ENCODE measurements around the gene PNPLA5.
A peak's percentile ranks its signal among the peaks of the same experiment; 100 is the strongest.

PNPLA5 gene

DNA sequence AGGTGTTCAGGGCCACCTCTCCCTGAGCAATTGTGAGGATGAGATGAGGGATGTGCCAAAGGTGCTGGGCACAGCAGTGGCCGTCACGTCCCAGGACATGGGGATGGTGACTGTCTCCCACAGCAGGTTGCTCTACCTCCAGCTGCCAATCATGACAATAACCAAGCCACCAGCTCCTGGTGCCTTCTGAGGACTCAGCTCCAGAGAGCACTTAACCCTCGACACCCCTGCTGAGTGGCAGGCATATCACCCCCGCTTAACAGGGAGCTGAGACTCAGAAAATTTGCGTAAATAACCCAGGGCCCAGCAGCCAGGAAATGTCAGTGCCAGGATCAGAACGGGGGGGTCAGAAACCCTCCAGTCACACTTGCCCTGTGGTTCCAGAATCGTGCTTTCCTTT, 8.4 kb upstream of the PNPLA5 start:
- no peak for DNase-seq

DNA sequence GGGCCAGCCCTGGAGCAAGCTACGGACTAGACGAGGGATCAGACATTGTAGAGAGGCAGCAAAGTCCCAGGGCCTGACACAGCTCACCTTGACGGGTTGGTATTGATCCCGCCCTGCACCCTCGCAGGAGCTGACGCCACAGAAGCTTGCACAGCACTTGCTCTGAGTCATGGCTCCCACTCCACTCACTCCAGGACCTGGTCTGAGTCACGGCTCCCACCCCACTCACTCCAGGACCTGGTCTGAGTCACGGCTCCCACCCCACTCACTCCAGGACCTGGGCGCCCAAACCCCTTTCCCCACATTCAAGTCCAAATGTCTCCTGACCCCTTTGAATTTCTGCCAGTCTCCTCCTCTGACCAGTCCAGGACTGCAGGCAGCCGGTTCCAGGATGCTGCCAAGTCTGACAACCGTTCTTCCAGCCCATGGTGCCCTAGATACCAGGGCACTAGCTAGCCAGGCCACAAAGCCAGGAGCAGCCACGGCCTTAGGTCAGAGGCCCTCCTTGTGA, 6.0 kb upstream of the PNPLA5 start:
- peak; percentile 74 for DNase-seq

DNA sequence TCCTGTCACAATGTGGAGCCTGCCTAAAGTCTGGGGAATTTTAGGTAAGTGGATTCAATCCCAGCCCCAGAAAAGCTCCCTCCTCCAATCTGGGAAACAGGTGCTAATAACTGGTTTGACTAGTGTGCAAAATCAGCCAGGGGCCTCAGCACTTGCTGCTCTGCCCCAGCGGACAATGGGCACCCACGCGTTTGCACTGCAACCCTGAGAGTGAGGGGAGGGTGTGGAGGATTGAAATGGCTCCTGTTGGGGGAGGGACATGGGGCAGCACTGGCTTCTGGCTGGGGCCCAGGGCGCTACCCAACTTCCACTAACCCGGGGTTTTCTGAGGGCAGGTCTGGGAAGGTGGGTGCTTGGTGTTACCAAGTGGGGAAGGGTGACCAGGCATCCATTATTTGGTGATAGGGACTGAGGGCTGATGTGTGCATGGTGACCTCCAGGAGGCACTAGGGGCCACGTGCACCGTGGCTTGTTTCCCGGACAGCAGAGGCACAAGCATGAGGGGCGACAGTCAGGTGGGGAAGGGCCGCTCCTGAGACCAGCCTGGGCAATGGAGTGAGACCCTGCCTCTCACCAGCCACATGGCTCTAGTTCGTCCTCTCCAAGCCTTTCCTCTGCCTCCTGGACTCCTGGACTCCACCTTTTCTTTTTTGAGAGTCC, 4.3 kb upstream of the PNPLA5 start:
- no peak for DNase-seq

DNA sequence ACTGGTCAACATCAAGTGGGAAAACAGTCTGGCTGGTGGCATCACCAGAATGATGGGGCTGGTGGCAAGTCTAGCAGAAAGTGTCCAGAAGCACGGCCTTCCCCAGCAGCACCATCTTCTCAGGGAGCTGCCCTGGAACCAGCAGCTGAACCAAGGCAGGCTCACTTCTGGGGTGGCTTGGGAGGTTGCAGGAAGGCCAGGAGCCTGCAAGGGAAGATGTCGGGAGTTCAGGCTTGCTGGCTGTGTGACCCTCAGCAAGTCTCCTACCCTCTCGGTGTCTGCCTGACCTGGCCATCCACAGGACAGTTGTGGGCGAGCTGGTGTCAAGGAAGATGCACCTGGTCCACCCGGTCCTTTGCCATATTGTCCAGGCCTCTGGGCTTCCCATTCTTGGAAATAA, 2.3 kb upstream of the PNPLA5 start:
- no peak for DNase-seq

DNA sequence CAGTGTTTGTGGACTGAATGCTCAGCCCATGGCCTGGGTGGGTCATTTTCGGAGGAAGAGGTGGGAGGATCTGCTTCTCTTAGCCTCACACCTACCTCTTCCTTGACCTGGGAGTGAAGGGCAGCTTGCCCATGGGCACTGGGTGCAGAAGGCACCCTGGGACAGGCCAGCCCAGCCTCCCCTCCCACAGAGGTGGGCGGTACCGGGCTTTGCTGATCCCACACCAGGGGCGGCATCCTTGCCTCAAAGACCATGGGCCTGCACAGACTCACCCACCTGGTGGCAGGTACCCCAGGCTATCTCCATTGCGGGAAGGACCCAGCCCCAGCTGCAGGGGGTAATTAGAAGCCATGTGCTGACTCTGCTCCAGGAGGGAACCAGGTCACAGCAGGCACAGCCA, 1.5 kb upstream of the PNPLA5 start:
- DNase-seq, result no peak

DNA sequence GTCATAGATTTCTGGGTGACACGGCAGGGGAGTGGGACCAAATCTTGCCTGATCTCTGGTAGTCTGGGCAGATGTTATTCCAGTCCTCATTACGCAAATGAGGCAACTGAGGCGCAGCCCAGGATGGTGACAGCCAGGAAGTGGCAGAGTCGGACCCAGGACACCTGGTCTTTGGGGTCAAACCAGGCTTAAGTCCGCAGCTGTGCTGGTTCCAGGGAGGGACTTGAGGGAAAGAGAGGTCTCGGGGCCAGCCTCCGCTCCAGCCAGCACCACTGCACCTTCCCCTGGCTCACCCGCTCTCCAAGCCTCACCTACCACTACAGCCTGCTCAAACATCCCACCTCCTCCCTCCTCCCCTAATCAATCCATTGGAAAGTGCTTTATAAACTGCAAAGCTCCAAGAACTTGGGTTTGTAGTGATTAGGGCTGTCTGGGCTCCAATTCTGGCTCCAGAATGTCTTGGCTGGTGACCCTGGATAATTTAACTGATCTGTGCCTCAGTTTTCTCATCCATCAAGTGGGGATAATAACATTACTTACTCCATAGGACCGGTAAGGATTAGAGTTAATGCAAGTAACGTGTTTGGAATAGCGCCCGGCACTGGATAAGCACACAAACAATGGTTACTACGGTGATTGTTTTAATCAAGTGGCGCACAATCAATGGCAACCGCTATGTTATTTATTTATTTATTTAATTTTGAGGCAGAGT, 526 bp upstream of the PNPLA5 start:
- no peak for DNase-seq

DNA sequence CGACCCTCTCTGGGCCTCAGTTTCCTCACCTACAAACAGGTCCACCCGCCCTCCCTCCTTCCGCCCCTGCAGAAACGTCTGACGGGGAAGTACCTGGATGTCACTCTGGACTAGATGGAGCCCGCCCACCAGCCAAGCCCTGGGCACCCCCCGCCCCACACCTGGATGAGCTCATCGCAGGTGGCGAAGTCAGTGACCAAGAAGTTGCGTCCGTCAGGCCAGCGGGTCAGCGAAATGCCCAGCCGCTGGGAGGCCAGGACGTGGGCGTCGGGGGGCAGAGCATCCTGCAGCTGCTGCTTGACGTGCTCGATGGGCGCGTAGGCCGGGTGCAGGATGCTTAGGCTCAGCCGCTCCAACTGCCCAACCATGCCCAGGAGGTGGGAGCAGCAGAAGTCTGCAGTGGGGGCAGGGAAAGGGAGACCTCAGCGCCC, 897 bp downstream of the PNPLA5 start:
- DNase-seq, result no peak

DNA sequence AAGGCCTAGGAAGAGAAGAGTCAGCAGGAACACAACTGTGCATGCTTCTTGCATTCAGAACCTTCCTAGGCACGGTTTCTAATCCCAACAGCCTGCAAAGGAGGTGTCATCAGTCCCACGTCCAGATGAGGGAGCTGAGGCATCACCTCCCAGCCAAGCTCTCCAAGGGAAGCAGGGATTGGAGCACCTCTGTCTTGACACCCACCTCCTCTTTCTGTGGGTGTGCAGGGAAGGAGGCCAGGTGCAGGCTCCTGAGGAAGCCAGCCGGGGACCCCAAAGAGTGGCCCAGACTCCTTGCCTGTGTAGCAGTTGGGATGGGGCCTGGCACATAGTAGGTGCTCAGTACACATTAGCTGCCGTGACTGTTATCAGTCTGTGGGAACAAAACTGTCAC, 2.0 kb downstream of the PNPLA5 start:
- peak; percentile 36 for DNase-seq

DNA sequence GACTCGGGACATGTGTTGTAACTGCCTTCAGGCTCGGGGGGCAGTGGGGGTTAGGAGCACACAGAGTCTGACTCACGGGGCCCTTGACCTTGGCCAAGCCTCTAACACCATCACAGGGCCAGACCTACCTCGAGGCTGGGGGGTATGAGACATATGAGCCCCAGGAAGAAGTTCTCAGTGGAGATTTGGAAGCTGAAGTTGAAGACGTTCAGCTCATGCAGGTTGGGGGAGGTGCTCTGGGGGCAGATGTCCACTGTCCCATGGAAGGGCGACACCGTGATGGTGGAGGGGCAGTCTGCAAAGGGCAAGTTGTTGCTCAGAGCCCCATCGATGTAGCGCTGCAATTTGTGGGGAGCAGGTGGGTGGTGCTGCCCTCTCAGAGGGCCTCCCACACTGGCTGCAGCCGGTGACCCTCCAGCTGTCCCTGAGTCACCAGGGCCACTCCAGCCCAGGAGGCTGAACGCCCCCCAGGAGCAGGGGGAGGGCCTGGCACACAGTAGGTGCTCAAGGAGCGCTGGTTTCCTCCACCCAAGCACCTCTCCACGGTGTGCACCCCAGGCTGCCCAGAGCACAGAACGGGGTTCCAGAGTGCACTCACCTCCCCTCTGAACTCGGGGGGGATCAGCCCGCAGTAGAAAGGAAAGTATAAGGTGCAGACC, 2.5 kb downstream of the PNPLA5 start:
- no peak for DNase-seq

DNA sequence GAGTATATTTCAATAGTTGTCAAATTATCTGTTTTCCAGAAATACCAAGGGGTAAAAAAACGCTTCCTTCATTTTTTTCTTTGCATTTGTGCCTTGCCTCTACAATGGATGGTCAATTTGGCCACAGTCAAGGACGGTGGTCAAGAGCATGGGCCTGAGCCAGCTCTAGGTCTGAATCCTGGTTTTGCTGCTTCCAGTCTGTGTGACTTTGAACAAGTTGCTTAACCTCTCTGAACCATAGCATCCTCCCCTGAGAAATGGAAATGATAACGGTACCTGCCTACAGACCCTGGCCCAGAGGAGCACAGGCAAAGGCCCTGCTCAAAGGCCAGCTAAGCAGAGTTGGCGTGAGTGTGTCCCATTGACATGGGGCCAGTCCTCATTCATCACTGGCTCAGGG, 3.1 kb downstream of the PNPLA5 start:
- no peak for DNase-seq

DNA sequence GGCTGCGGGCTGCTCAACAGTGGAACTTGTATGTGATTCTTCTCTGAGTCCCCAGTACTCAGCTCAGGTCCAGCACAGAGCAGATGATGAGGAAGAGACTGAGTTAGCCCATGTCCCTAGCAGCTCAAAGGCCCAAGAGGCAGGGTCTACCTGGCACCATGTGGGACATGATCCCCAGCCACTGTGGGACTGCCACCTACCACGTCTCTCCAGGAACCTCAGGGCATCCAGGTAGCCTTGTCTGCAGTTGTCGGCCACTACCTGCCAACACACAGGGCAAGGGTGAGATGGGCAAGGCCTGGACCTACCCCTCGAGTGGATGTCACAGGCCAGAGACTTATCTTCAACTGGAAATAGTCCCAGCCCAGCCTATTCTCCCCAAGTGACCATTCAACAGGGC, 4.4 kb downstream of the PNPLA5 start:
- no peak for DNase-seq

DNA sequence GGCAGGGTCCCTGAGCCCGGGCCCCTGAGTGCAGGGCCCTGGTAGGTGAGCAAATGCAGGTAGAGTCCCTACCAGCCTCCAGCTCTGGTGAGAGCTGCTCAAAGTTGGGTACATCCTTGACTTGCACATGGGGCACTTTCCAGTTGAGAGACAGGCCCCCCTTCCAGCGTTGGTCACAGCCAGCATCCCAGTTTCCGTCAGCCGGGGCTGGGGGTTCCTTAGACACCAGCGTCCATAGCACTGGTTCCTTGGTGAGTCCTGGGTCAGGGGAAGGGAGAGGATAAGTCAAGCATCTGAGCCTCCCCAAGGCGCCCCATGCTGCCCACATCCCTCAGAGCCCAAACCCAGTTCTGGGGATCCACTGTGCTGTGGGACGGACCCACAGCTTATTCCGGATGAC, 5.6 kb downstream of the PNPLA5 start:
- no peak for DNase-seq

DNA sequence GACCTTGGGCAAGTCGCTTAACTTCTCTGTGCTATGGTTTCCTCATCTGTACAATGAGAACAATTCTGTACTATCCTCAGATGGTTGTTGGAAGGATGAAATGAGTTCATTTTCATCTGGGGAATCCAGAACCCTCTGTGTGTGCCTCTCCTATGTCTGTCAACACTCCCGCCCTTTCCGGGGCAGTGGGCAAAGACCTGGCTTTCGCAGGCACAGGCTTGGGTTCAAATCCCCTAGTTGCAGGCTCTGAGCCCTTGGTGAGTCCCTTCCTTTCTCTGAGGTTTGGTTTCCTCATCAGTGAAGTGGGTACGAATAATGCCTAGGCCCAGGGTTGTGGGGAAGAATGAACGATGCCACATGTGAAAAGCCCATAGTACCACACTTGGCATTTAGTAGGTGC, 6.0 kb downstream of the PNPLA5 start:
- DNase-seq, result no peak

DNA sequence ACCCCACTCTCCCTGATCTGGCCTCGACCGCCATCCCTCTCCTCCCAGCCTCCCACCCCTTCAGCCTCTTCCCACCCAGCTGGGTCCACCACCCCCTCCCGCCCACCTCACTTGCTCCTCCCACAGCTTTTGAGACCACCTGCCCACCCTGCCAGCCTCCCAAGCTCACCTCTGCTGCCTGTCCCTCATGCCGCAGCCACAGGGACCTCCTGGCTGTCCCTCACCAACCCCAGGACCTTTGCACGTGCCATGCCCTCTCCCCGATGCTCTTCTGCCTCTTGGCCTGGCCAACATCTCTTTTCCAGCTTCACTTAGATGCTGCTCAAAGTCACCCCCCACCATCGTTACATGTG, 6.5 kb downstream of the PNPLA5 start:
- DNase-seq, result no peak

DNA sequence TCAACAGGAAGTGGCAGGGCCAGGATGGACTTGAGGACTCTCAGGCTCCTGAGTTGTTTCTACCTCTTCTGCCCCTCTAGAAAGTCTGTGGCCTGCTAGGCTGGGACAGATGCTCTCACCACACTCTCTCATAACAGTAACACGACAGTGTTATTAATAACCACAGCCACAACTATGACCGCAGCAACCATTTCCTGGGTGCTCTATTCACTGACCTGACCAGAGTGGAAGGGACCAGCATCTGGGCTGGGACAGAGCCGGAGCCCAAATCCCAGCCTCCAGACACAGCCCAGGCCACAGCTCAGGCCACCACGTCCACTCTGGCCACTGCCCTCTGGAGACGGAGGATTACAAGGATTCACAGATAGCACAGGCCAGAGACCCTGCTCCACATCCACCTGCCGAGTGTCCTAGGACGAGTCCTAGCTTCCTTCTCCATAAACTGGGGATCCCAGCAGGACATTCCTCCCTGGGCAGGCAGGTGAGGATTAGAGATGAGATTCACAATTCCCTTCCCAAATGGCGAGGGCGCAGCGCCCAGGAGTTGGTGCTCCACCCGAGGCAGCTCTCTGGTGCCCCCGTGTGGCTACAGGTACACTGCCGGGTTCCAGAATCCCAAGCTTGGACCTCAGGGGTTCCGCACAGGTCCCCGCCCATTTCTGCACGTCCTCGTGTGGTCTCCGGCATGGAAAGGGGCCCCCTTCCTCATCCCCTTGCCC, 7.1 kb downstream of the PNPLA5 start:
- DNase-seq, result peak; percentile 61

DNA sequence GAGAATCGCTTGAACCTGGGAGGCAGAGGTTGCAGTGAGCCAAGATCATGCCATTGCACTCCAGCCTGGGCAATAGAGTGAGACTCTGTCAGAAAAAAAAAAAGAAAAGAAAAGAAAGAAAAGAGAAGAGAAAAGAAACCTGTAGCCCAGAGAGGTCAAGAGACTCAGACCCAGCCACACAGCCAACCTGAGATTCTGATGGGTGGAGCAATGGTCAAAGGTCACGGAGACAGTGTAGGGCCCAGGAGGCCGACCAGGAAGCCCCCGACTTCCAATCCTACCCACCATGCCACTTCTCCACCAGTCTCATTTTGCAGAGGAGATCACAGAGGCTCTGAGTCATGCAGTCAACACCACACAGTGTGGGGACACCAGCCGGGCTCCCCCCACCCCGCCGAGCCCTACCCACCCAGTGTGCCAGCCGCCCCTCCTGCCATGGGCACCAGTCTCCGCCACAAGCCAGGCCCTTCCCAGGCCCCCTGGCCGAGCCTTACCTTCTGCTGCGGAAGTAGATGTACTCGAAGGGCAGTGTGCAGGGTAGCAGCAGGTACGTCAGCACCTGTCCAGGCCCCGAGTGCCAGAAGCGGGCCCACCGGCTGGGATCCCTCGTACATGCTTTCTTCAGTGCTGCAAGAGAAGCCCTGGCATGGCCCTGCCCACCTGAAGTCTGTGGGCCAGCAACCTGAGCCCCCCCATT, 7.9 kb downstream of the PNPLA5 start:
- no peak for DNase-seq

DNA sequence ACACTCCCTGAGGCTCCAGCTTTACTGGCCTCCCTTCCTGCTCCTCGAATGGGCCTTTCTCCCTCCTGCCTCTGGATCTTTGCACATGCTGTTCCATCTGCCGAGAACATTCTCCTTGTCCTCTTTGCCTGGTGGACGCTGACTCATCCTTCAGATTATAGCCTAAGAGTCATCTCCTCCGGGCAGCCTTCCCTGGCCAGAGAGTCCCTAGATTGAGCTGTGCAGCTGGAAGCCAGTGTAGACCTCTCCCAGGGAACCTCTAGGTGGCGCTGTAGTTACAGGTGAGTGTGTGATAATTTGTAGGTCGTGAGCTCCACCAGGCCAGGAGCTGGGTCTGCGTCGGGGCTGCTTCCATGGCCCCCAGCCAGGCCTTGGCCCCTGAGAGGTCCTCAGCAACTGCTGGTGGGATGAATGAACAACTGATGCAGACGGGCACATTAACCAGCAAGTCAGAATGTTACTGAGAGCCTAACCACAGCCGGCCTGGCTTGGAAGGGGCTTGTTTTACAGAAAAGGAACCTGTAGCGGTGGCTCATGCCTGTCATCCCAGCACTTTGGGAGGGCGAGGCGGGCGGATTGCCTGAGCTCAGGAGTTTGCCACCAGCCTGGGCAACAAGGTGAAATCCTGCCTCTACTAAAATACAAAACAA, 8.7 kb downstream of the PNPLA5 start:
- peak; percentile 86 for DNase-seq

DNA sequence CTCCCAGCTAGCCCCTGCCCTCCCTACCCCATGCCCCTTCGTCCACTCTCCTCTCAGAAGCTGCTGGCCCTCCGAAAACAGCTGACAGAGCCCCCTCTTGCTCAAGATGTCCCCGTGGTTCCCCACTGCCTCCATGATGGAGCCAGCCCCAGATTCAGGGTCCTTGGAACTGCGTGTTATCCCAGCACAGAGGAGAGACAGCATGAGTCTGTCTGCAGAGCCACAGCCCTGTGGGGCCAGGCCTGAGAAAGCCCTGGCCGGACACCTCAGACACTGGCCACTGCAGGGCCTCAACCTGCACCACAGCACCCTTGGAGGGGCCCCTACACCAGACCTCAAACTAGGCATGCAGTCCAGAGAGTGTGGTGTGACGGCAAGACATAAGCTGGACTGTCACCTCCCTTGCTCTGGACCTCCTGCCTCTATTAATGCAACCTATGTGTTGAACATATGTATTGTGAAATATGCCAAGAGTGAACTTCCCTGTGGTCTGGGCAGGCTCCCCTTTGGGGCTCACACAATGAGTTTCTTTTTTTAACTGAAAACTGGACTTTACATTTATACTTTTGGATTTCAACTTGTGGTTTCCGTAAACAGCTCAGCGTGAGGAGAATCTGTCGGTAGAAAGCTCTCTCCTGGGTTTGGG, 9.6 kb downstream of the PNPLA5 start:
- DNase-seq, result no peak

DNA sequence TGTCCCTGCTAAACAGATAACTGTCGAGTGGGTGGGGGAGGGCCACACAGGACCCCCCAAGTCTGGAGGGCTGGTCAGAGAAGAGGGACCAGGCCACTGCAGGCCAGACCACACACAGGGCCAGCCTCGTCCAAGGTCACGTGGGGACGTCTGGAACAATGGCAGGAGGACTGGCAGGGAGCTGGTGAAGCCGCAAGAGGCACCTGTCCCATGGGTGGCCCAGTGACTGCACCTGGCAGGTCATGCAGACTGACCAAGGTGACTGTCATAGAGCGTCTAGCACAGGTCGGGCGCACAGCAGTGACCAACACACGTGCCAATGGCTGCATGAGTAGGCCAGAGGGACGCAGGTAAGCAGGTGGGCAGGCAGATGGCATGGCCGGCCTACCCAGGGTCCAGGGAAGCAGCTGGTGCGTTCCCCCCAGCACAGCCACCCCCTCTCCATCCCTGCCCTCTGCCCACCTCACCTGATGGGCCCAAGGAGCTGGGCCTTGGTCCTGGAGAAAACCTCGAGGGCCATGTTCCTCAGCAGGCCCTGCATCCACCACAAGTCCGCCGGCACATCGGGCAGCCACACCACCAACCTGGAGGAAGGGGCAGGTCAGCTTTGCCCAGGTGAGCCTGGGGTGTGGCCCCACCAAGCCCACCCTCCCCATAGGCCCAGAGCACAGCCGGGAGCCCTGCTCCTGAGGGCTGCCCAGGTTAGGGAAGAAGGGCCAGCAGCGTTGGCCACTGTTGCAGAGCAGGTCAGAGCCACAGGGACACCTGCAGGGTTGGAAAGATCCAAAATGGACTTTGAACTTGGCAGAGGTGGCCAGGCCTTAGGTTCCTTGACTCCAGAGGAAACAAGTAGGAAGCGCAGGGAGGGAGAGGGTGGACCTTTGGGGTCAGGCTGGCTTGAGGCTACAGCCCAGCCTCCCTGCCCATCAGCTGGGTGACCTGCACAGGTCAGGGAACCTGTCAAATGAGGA, 10.4 kb downstream of the PNPLA5 start:
- DNase-seq, result no peak

DNA sequence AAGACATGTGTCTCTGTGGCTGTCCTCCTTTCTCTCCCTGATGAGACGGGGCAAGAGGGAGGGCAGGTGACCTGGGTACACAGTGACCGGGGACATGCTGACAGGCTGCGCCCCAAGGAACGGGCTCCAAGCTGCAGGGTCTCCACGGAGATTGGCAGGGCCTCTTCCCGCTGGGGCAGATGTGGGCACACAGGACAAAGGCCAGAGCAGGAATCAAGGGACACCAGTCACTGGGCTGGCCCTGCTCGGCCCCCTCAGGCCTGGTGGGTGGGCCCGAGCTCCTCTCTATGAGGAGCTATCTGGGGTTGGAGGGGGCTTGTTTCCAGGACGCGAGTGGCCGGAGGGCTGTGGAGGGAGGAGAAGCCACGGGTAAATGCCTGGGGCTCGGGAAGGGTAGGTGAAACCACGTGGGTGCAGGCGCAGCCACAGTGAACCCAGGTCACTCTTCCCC, 11.2 kb downstream of the PNPLA5 start:
- no peak for DNase-seq
